HG03103 (cell line): Measurements from ENCODE around the gene CNTNAP4.

ENCODE experiments used
- ATAC-seq: cut with Tn5 transposase; IDR thresholded peaks from one replicate; pipeline ENCODE4 v1.9.1; 2021; ENCODE audit warnings: low read depth; ENCODE audit not compliant: unreplicated experiment

CNTNAP4 gene

GRCh38 chr16:76387994-76388393 lies 110.8 kb downstream of the CNTNAP4 start:
- ATAC-seq, result no peak

- ATAC-seq, result no peak
Observed at GRCh38 chr16:76389126-76389525, 111.9 kb downstream of the CNTNAP4 start.

- ATAC-seq, result no peak
Observed at GRCh38 chr16:76390476-76390875, 113.3 kb downstream of the CNTNAP4 start.

- ATAC-seq, result no peak
Observed at GRCh38 chr16:76396977-76397376, 119.8 kb downstream of the CNTNAP4 start.

GRCh38 chr16:76409706-76410105 lies 132.5 kb downstream of the CNTNAP4 start:
- ATAC-seq, result no peak

- ATAC-seq, result no peak
Observed at GRCh38 chr16:76421571-76421970, 144.4 kb downstream of the CNTNAP4 start.

GRCh38 chr16:76428858-76429257 lies 151.7 kb downstream of the CNTNAP4 start:
- ATAC-seq, result no peak

GRCh38 chr16:76441391-76441790 lies 164.2 kb downstream of the CNTNAP4 start:
- no peak for ATAC-seq

- no peak for ATAC-seq
Observed at GRCh38 chr16:76441876-76442275, 164.7 kb downstream of the CNTNAP4 start.

GRCh38 chr16:76443973-76444372 lies 166.8 kb downstream of the CNTNAP4 start:
- ATAC-seq, result no peak

GRCh38 chr16:76444832-76445231 lies 167.6 kb downstream of the CNTNAP4 start:
- ATAC-seq, result no peak

GRCh38 chr16:76445815-76446214 lies 168.6 kb downstream of the CNTNAP4 start:
- no peak for ATAC-seq

GRCh38 chr16:76446251-76446650 lies 169.1 kb downstream of the CNTNAP4 start:
- no peak for ATAC-seq

- no peak for ATAC-seq
Observed at GRCh38 chr16:76450890-76451289, 173.7 kb downstream of the CNTNAP4 start.

- ATAC-seq, result no peak
Observed at GRCh38 chr16:76455257-76455656, 178.1 kb downstream of the CNTNAP4 start.

- no peak for ATAC-seq
Observed at GRCh38 chr16:76456016-76456415, 178.8 kb downstream of the CNTNAP4 start.

GRCh38 chr16:76459111-76459510 lies 181.9 kb downstream of the CNTNAP4 start:
- no peak for ATAC-seq

GRCh38 chr16:76461836-76462235 lies 184.6 kb downstream of the CNTNAP4 start:
- no peak for ATAC-seq

GRCh38 chr16:76464955-76465620 lies 187.9 kb downstream of the CNTNAP4 start:
- ATAC-seq, result no peak

GRCh38 chr16:76466871-76467270 lies 189.7 kb downstream of the CNTNAP4 start:
- ATAC-seq, result no peak

GRCh38 chr16:76474048-76474447 lies 196.8 kb downstream of the CNTNAP4 start:
- ATAC-seq, result no peak

- no peak for ATAC-seq
Observed at GRCh38 chr16:76478105-76478504, 200.9 kb downstream of the CNTNAP4 start.
